Activated T-helper 2 cell treated with anti-CD3 and anti-CD28 coated beads, Interferon-gamma antibody, Interleukin-2, Interleukin-4, amounts not matched to agents 10 μg/mL and 5 μg/mL and 100 μg/mL, durations not matched to agents 14 hours and 24 hours and 36 hours (primary cell): ENCODE data around the gene KRTAP3-2. TPM values are rescaled to one million over a fixed set of nuclear protein-coding genes. Genes with fewer than 3 reads are reported as not detected.
"Not testable (repeated sequence)": the region's sequence is repeated elsewhere in the genome, so short reads cannot be mapped to it uniquely, and the experiment has no call there.

Source experiments
- DNase-seq: peaks from one replicate; pipeline ENCODE4 v3.0.0; 2021; ENCODE audit warnings: low spot score
- H3K27ac Mint-ChIP-seq: one replicate; pipeline ENCODE4 v1.8.0; 2021; ENCODE audit warnings: mixed read lengths
- H3K27me3 Mint-ChIP-seq: one replicate; pipeline ENCODE4 v1.8.0; 2021; ENCODE audit warnings: low read depth, mixed read lengths
- H3K36me3 Mint-ChIP-seq: one replicate; pipeline ENCODE4 v1.8.0; 2021; ENCODE audit warnings: low read depth, mixed read lengths
- H3K4me1 Mint-ChIP-seq: one replicate; pipeline ENCODE4 v1.8.0; 2021; ENCODE audit warnings: low read depth, mixed read lengths
- H3K4me3 Mint-ChIP-seq: one replicate; pipeline ENCODE4 v1.8.0; 2021; ENCODE audit warnings: low read depth, mild to moderate bottlenecking, moderate library complexity, mixed read lengths
- H3K9me3 Mint-ChIP-seq: one replicate; pipeline ENCODE4 v1.8.0; 2021; ENCODE audit warnings: mixed read lengths
- intact Hi-C: fragments of 100-400 bp; cut with micrococcal nuclease; formaldehyde crosslinking; loops from one replicate; pipeline ENCODE4 v1.15.1; 2023
- total RNA-seq: library from RNA; stranded (reverse); gene quantifications from 2 replicates; pipeline ENCODE4 v1.2.3, GENCODE V29; 2022

Gene KRTAP3-2
- total RNA-seq: not detected in 2 replicates

DNA sequence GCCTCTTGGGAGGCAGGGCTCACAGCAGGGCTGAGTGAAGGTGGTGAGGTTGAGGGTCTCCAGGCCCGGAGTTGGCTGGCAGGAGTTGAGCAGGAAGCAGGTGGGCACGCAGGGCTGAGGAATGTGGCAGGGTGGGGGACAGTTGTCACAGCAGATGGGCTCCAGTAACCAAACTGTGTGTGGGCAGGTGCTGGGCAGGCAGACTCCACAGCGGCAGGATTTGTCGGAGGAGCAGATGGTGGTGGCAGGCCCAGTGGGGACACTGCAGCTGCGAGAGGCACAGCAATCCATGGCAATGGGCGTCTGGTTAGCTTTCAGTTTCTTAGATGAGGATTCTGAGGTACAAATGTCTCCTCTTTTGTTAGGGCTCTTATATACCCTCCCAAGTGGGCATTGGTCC is at the start of gene KRTAP3-2:
KRTAP3-2 (minus strand) TSS at position 344 of the 400 bp plus-strand sequence; CDS start at position 291, 53 bp downstream.
- intact Hi-C loops, H3K36me3 Mint-ChIP-seq, H3K27ac Mint-ChIP-seq, H3K4me3 Mint-ChIP-seq, H3K9me3 Mint-ChIP-seq, H3K4me1 Mint-ChIP-seq, DNase-seq: not testable (repeated sequence)
- peaks cover 22% of the 10 kb centered on the region for H3K27me3 Mint-ChIP-seq

DNA sequence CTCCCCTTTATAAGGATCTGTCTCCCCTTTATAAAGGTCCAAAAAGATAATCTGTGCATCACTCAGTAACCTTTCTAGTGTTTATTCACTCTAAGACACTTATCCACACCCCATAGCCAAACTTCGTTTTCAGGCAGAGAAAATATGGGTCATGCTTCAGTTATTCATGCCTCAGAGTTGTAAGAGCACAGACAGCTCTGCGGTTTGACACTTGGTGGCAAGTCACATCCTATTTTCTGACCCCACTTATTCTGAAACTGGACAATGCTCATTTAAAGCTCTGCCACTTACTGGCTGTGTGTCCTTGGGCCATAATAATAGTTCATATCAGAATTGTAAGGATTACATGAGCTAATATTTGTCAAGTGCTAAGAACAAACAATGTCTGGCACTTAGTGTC is 49.4 kb upstream of the KRTAP3-2 start:
- no peaks in the 10 kb centered on the region for H3K36me3 Mint-ChIP-seq
- H3K9me3 Mint-ChIP-seq: no peaks in the 10 kb centered on the region
- no peaks in the 10 kb centered on the region for H3K4me1 Mint-ChIP-seq
- no peak overlapping the region for H3K4me3 Mint-ChIP-seq
- DNase-seq: no peak
- H3K27ac Mint-ChIP-seq: no peak overlapping the region
- intact Hi-C loops: no loop called here
- H3K27me3 Mint-ChIP-seq: peaks cover 11% of the 10 kb centered on the region

DNA sequence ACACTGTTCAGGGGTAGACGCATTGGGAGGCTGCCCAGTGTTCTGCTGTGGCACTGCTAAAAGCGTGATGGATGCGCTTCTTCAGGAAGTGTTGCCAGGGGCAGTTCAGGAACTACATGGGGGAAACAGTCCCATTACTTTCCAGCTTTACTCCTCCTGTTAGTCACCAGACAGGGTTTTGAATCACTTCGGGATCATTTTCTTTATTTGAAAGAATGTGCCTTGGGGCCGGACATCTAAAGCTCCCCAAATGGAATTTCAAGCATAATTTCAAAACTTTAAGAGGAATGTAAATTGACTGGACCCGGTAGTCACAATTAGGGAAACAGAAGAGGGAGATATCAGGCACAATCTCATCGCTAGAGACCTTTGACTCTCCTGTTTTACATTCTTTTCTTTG is 48.7 kb upstream of the KRTAP3-2 start:
- intact Hi-C loops: no loop called here
- H3K36me3 Mint-ChIP-seq: no peaks in the 10 kb centered on the region
- H3K27me3 Mint-ChIP-seq: peaks cover 8% of the 10 kb centered on the region

DNA sequence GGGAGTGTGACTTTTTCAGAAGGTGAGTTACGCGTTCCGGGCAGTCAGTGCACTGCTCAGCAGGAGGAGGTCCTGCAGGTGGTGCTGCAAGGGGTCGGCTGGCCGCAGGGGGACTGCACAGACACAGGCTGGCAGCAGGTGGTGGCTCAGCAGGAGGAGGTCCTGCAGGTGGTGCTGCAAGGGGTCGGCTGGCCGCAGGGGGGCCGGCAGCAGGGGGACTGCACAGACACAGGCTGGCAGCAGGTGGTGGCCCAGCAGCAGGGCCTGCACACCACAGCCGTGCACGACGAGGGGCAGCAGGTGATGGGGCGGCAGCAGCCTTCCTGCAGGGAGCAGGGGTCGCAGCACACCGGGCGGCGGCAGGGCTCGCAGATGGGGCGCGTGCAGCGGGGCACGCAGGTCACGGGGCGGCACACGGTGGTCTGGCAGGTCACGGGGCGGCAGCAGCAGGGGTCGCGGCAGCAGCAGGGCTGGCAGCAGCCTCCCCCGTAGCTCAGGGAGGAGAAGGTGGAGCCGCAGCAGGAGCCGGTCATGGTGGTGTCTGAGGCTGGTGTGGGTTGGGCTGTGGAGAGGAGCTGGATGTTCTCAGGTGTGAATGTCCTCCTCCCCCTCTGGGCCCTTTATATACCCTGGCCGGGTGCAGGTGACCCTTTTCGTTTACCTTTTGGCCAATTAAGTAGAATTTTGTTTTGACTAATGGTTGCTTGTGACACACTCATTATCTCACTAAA is 47.2 kb upstream of the KRTAP3-2 start, which contains the start of gene KRTAP2-1:
KRTAP2-1 (minus strand) TSS at position 582 of the 731 bp plus-strand sequence; CDS start at position 533, 49 bp downstream.
- H3K9me3 Mint-ChIP-seq, H3K27me3 Mint-ChIP-seq, H3K4me1 Mint-ChIP-seq, H3K36me3 Mint-ChIP-seq, DNase-seq, H3K27ac Mint-ChIP-seq, intact Hi-C loops, H3K4me3 Mint-ChIP-seq: not testable (repeated sequence)

More for the DNA sequence above, 48.7 kb upstream of the KRTAP3-2 start:
- Mint-ChIP-seq H3K9me3 (no peaks in the 10 kb centered on the region), H3K27ac (no peak overlapping the region), H3K4me1 (no peaks in the 10 kb centered on the region), H3K4me3 (no peak overlapping the region)
- no peak for DNase-seq

DNA sequence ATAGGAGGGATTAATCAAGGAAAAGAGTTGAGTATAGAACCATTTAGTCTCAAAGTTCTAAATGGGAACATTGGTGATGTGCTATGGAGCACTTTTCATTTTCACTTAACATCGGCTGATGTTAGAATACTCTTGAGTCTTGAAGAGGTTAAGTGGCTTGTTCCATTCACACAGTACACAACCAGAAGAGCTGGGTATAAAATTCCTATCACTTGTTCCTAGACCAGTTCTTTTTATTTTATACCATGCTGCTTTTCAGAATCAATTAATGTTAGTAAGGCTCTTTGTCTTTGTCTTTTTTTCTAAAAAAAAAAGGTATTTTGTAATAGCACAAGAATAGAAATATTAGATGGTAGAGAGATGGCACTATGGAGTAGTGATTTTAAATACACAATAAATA is 43.2 kb upstream of the KRTAP3-2 start:
- DNase-seq: no peak
- Mint-ChIP-seq H3K27me3 (peaks cover 4% of the 10 kb centered on the region), H3K4me3 (no peak overlapping the region), H3K36me3 (no peaks in the 10 kb centered on the region), H3K4me1 (no peaks in the 10 kb centered on the region), H3K9me3 (no peaks in the 10 kb centered on the region), H3K27ac (no peak overlapping the region)
- intact Hi-C loops: no loop called here

DNA sequence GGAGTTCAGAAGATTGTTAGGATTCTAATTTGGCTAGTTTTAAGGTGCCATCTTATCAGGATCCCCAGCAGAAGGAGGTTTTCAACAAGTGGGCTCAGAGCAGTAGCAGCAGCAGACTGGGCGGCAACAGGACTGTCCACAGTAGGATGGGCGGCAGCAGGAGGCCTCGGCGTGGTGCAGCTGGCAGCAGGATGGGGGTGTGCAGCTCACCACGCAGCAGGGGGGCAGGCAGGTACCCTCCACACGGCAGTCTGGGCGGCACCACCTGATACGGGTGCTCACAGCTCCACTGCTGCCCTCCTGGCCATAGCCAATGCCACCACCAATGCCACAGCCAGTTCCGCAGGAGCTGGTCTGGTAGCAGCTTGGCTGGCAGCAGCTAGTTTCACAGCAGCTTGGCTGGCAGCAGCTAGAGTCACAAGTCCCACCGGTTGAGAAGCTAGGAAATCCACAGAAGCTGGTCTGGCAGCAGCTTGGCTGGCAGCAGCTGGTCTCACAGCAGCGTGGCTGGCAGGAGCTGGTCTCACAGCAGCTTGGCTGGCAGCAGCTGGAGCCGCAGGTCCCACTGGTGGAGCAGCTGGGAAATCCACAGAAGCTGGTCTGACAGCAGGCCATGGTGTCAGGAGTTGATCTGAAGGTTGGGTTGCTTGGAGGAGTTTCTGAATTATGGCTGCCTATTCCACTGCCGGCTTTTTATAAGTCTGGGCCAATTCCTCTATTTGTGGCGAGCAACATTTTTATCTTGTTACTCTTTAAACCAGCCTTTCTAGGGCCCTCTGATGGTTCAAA is 41.3 kb upstream of the KRTAP3-2 start, which contains the start of gene KRTAP1-1:
KRTAP1-1 (minus strand) TSS at position 668 of the 789 bp plus-strand sequence; CDS start at position 615, 53 bp downstream.
- H3K27ac Mint-ChIP-seq, DNase-seq, intact Hi-C loops, H3K9me3 Mint-ChIP-seq, H3K4me1 Mint-ChIP-seq, H3K27me3 Mint-ChIP-seq, H3K4me3 Mint-ChIP-seq, H3K36me3 Mint-ChIP-seq: not testable (repeated sequence)

DNA sequence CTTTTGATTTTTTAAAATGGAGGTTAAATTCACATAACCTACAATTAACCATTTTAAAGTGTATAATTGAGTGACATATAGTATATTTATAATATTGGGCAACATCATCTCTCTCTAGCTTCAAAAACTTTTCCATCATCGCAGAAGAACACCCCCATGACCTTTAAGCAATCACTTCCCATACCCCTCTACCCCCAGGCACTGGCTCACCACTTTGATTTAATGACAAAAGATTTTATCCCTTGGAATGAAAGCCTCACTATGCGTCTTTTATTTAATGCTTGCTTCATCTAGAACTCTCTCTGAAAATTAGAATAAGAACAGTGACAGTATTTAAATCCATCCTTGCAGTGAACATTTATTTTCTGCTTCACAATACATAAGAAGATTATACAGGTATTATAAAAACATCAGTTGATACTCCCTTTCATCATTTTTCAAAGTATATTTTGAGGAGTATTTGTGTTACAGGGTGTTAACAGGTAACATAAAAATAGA is 38.2 kb upstream of the KRTAP3-2 start:
- H3K9me3 Mint-ChIP-seq: no peaks in the 10 kb centered on the region
- peaks cover 6% of the 10 kb centered on the region for H3K27me3 Mint-ChIP-seq
- no peaks in the 10 kb centered on the region for H3K36me3 Mint-ChIP-seq
- DNase-seq: no peak
- intact Hi-C loops: no loop called here
- no peaks in the 10 kb centered on the region for H3K4me1 Mint-ChIP-seq
- H3K27ac Mint-ChIP-seq: no peak overlapping the region
- no peak overlapping the region for H3K4me3 Mint-ChIP-seq

DNA sequence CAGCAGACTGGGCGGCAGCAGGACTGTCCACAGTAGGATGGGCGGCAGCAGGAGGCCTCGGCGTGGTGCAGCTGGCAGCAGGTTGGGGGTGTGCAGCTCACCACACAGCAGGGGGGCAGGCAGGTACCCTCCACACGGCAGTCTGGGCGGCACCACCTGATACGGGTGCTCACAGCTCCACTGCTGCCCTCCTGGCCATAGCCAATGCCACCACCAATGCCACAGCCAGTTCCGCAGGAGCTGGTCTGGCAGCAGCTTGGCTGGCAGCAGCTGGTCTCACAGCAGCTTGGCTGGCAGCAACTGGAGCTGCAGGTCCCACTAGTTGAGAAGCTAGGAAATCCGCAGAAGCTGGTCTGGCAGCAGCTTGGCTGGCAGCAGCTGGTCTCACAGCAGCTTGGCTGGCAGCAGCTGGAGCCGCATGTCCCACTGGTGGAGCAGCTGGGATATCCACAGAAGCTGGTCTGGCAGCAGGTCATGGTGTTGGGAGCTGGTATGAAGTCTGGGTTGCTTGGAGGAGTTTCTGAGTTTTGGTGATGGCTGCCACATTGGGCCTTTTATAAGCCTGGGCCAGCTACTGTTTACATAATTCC is 34.7 kb upstream of the KRTAP3-2 start, which contains the start of gene KRTAP1-3:
KRTAP1-3 (minus strand) TSS at position 529 of the 590 bp plus-strand sequence; CDS start at position 476, 53 bp downstream.
- H3K4me3 Mint-ChIP-seq, H3K4me1 Mint-ChIP-seq, intact Hi-C loops, H3K9me3 Mint-ChIP-seq, H3K27ac Mint-ChIP-seq, DNase-seq, H3K36me3 Mint-ChIP-seq: not testable (repeated sequence)
- H3K27me3 Mint-ChIP-seq: peaks cover 14% of the 10 kb centered on the region

DNA sequence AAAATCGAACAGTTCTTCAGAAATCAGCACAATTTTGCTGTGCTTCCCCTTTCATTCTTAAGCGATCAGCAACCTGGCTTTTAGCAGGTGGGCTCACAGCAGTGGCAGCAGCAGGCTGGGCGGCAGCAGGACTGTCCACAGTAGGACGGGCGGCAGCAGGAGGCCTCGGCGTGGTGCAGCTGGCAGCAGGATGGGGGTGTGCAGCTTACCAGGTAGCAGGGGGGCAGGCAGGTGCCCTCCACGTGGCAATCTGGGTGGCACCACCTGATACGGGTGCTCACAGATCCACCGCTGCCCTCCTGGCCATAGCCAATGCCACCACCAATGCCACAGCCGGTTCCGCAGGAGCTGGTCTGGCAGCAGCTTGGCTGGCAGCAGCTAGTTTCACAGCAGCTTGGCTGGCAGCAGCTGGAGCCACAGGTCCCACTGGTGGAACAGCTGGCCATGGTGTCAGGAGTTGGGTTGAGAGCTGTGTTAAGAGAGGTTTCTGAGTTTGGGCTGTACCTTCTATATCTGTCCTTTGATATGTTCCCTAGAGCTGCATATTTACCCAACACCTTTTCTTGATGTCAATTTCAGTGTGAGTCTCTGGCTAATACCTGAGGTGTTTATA is 30.0 kb upstream of the KRTAP3-2 start, which contains the start of gene KRTAP1-4:
KRTAP1-4 (minus strand) TSS at position 563 of the 613 bp plus-strand sequence; CDS start at position 446, 117 bp downstream.
- Mint-ChIP-seq H3K27me3 (peaks cover 11% of the 10 kb centered on the region), H3K9me3 (no peaks in the 10 kb centered on the region), H3K36me3 (no peaks in the 10 kb centered on the region), H3K4me3 (no peak within 1 kb of the TSS), H3K27ac (no peak within 1 kb of the TSS), H3K4me1 (no peaks in the 10 kb centered on the region)
- no peak for DNase-seq
- intact Hi-C loops: no loop called here

DNA sequence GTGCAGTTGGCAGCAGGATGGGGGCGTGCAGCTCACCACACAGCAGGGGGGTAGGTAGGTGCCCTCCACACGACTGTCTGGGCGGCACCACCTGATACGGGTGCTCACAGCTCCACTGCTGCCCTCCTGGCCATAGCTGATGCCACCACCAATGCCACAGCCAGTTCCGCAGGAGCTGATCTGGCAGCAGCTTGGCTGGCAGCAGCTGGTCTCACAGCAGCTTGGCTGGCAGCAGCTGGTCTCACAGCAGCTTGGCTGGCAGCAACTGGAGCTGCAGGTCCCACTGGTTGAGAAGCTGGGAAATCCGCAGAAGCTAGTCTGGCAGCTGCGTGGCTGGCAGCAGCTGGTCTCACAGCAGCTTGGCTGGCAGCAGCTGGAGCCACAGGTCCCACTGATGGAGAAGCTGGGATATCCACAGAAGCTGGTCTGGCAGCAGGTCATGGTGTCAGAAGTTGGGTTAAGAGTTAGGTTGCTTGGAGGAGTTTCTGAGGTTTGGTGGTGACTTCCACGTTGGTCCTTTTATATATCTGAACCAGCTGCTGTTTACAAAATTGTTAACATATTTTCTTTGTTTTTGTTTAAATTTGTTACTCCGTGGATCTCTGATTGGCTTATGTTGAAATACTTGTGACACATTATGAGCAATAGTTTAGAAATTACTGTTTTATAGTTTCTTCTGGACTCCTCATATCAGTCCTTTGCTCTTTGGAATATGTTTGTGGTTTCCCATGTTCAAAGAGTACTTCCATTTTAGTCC is 27.2 kb upstream of the KRTAP3-2 start, which contains the start of gene KRTAP1-5:
KRTAP1-5 (minus strand) TSS at position 494 of the 757 bp plus-strand sequence; CDS start at position 441, 53 bp downstream.
- intact Hi-C loops: no loop called here
- no peak for DNase-seq
- Mint-ChIP-seq H3K9me3 (no peaks in the 10 kb centered on the region), H3K27me3 (peaks cover 15% of the 10 kb centered on the region), H3K36me3 (no peaks in the 10 kb centered on the region), H3K27ac (no peak within 1 kb of the TSS), H3K4me1 (no peaks in the 10 kb centered on the region), H3K4me3 (no peak within 1 kb of the TSS)

DNA sequence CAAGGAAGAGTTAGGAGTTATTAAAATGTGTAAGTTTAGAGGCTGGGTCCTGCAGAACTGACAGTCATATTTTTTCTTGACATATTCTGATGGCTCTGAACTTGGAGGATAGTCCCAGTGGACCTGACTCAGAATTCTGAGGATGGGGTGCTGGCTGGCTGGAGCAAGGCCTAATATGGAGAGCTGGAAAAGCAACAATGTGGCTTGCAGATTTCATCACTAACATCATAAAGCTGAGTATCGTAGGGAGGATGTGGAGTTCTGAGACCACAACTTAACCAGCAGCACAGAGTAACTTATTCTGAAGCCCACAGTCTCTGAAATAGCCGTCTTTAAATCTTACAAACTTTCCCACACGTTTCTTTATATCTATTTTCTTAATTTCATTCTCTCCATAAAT is 25.0 kb upstream of the KRTAP3-2 start:
- H3K4me3 Mint-ChIP-seq: no peak overlapping the region
- H3K36me3 Mint-ChIP-seq: no peaks in the 10 kb centered on the region
- no peaks in the 10 kb centered on the region for H3K4me1 Mint-ChIP-seq
- no peaks in the 10 kb centered on the region for H3K9me3 Mint-ChIP-seq
- intact Hi-C loops: no loop called here
- no peak for DNase-seq
- H3K27ac Mint-ChIP-seq: no peak overlapping the region
- H3K27me3 Mint-ChIP-seq: peaks cover 8% of the 10 kb centered on the region
